Memory B cell (primary cell): Measurements from ENCODE around the gene AUH.

Experiments used
- ATAC-seq: fragments of 150-1000 bp; cut with Tn5 transposase; 2 replicates; pipeline ENCODE4 v1.10.0; 2021; ENCODE audit warnings: low read depth, mild to moderate bottlenecking, moderate library complexity
- DNase-seq, 2 donors: peaks; one replicate each; pipeline ENCODE4 v3.0.0; 2022; ENCODE audit warnings: low spot score in 2 of 2
- H3K27ac Mint-ChIP-seq: one replicate; pipeline ENCODE4 v1.8.0; 2022; ENCODE audit warnings: mild to moderate bottlenecking, moderate library complexity, mixed read lengths
- H3K27me3 Mint-ChIP-seq: one replicate; pipeline ENCODE4 v1.8.0; 2022; ENCODE audit warnings: mixed read lengths
- H3K36me3 Mint-ChIP-seq: one replicate; pipeline ENCODE4 v1.8.0; 2022; ENCODE audit warnings: mild to moderate bottlenecking, mixed read lengths
- H3K4me1 Mint-ChIP-seq: one replicate; pipeline ENCODE4 v1.8.0; 2022; ENCODE audit warnings: mixed read lengths
- H3K4me3 Mint-ChIP-seq: one replicate; pipeline ENCODE4 v1.8.0; 2022; ENCODE audit warnings: mild to moderate bottlenecking, moderate library complexity, mixed read lengths
- H3K9me3 Mint-ChIP-seq: one replicate; pipeline ENCODE4 v1.8.0; 2022; ENCODE audit warnings: mixed read lengths

AUH gene, protein sequence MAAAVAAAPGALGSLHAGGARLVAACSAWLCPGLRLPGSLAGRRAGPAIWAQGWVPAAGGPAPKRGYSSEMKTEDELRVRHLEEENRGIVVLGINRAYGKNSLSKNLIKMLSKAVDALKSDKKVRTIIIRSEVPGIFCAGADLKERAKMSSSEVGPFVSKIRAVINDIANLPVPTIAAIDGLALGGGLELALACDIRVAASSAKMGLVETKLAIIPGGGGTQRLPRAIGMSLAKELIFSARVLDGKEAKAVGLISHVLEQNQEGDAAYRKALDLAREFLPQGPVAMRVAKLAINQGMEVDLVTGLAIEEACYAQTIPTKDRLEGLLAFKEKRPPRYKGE

DNA sequence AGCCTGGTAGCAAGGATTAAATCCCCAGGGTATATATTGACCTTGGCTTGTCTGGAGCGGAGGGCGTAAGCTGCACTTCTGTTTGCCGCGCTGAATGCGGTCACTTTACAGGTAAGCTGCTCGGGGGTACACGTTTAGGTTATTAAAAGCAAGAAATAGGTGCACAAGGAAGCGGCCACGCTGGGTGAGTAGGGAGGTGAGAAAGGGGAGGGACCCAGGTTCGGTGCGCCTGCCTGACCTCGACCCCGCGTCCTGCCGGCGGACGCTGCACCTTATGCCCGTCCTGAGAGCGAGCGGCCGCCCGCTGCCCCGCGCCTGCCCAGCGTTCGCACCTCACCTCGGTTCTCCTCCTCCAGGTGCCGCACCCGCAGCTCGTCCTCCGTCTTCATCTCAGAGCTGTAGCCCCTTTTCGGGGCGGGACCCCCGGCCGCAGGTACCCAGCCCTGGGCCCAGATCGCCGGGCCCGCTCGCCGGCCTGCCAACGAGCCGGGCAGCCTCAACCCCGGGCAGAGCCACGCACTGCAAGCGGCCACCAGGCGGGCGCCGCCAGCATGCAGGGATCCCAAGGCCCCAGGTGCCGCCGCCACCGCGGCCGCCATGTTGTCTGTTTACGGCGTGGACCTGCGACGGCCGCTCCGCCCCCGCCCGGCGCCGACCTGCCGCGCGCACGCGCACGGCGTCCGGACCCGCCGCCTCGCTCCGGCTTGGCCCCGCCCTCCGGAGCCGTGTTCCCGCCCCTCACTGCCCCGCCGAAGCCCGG lies at the start of gene AUH:
AUH (minus strand) TSS at position 628 of the 760 bp plus-strand sequence; CDS start at position 599, 29 bp downstream.
- Mint-ChIP-seq H3K4me1 (peaks cover 32% of the 10 kb centered on the region), H3K9me3 (no peaks in the 10 kb centered on the region), H3K27me3 (no peaks in the 10 kb centered on the region), H3K36me3 (peaks cover 15% of the 10 kb centered on the region), H3K4me3 (peak within 1 kb of the TSS; percentile 97), H3K27ac (peak within 1 kb of the TSS; percentile 93)
- peak; percentile 87 to 88 for DNase-seq
- ATAC-seq, result peak; percentile 94

DNA sequence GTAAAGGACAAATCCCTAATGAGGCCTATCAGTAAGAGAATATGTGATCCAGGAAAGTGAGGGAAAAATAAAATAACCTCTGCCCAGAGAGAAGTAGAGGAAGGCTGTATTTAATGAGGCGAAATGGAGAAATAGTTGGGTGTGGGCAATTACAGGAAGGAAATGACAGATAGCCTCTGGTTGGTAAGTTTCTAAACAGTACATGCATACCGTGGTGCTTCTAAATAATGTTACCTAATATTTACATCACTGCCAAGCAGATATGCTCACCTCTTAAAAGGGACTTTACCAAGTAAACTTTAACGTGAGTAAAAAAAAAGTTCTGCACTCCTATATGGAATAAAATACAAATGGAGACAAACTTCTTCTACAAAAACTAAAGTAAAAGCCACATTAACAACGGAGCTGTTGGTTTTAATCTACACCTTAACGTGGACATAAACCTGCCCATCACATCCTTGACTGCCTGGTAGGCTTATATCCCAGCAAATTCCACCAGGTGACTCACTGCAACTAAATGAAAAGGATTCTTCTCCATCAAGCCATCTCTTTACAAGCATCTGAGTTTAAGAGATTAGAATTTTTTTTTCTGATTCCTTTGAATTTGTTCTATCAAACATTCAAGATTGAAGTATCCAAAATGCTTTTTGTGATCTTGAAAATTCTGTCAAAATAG lies 49.5 kb upstream of the AUH start:
- H3K9me3 Mint-ChIP-seq, result no peaks in the 10 kb centered on the region
- no peaks in the 10 kb centered on the region for H3K27me3 Mint-ChIP-seq
- ATAC-seq (peak; percentile 56), DNase-seq (no peak)
- peaks cover 17% of the 10 kb centered on the region for H3K36me3 Mint-ChIP-seq
- peak overlapping the region; percentile 15 for H3K4me3 Mint-ChIP-seq
- H3K4me1 Mint-ChIP-seq, result peaks cover 14% of the 10 kb centered on the region
- H3K27ac Mint-ChIP-seq, result peak overlapping the region; percentile 31

DNA sequence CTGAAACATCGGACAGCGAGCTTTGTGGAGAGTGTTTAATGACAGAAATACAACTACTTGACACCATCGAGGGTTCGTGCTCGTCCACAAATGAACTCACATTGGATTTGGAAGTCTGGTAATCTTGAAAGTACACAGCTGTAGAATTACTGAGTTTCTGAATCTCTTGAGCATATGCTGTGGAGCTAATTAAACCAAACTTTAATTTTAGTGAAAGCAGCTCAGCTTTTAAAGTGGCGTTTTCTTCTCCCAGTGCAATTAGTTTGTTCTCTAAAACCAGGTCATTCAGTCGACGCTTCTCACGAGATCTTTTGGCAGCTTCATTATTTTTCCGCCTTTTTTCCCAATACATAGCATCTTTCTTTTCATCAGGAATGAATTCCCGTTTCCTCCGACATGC lies 48.4 kb upstream of the AUH start:
- peaks cover 17% of the 10 kb centered on the region for H3K36me3 Mint-ChIP-seq

DNA sequence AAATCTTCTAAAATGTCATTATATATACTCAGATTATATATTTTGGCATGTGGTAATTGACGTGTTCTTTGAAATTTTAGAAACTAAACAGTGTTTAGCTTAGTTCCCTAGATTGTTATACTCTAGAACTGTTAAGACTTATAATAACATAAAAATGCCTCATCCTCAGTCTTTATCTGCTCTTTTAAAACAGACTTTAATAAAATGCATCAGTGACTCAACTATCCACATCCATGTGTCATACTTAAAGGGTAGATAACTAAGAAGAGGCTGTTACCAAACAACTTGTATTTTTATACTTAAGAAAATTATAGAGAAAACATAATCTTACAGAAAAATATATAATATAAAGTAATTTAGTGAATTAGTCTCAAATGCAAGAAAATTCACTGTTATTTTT lies 46.8 kb upstream of the AUH start:
- peaks cover 13% of the 10 kb centered on the region for H3K4me1 Mint-ChIP-seq
- H3K27me3 Mint-ChIP-seq, result no peaks in the 10 kb centered on the region
- H3K9me3 Mint-ChIP-seq, result no peaks in the 10 kb centered on the region
- no peak overlapping the region for H3K4me3 Mint-ChIP-seq
- DNase-seq (no peak), ATAC-seq (no peak)
- peaks cover 17% of the 10 kb centered on the region for H3K36me3 Mint-ChIP-seq
- H3K27ac Mint-ChIP-seq, result no peak overlapping the region

More for the DNA sequence above, 48.4 kb upstream of the AUH start:
- ATAC-seq (no peak), DNase-seq (no peak)
- Mint-ChIP-seq H3K4me1 (peaks cover 14% of the 10 kb centered on the region), H3K9me3 (no peaks in the 10 kb centered on the region), H3K4me3 (no peak overlapping the region), H3K27ac (no peak overlapping the region), H3K27me3 (no peaks in the 10 kb centered on the region)

DNA sequence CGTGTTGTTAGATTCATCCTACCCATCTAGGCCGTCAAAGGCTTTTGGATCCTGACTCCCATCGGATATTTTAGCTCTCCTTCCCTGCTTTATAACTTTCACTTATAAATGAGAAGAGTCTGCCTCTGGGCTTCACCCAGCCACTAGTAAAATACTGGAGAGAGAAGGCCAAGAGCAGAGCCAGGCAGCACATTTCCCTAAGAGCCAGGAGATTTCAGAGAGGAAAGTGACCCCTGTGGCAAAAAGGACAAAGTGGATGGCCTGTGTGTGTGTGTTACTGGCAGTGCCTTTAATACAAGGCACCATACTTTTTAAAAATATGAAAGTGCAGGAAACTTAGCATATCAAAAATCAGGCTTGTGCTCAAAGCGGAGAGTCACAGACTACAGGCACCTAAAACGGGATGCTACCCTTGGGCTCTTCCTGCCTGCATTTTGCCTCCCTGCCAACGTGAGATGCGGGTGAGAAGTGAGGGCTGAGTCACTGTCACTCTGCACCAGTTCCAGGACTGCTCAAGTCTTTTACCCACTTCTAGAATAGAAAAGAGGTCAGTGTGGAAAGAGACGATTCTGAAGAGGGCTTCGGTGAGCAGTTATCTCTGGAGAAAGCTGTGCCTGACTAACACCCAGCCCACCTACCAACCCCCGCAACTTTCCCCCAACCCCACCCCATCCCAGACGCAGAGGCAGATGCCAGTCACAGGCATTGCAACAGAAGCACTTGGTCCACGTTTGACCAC lies 46.0 kb upstream of the AUH start:
- Mint-ChIP-seq H3K36me3 (peaks cover 17% of the 10 kb centered on the region), H3K27ac (no peak overlapping the region), H3K27me3 (no peaks in the 10 kb centered on the region), H3K4me1 (peaks cover 14% of the 10 kb centered on the region), H3K4me3 (no peak overlapping the region), H3K9me3 (no peaks in the 10 kb centered on the region)
- DNase-seq (no peak), ATAC-seq (no peak)

DNA sequence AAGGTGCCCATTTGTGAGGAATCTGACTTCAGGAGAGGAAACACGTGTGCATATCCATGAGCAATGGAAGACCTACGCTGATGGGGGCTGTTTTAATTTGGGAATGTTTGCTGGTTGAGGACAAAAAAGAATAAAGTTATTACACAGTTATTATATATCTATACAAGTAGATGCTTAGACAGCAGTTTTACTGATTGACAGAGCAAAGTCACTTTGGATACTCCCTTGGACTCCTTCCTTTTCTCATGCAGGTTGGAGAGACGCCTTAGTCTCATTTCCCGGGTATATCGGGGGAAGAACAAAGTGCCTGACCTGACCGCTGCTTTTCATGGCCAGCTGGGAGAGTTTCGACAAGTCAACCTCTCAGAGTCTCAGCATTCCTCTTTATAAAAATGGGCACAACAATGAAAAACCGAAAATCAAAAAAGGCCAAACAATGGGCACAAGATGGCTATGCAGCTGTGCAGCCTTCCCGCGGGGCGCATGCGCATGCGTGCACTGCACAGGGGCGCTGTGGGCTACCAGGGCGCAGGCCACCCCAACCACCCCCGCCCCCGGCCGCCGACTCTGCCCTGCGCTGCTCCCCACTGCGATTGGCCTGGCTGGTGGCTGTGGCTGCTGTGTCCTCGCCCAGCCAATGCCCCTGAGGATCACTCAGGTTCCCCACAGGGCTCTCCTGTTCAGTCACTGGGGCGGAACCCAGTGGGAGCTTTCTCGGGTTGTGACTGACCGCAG lies 43.8 kb upstream of the AUH start:
- ATAC-seq, result no peak

DNA sequence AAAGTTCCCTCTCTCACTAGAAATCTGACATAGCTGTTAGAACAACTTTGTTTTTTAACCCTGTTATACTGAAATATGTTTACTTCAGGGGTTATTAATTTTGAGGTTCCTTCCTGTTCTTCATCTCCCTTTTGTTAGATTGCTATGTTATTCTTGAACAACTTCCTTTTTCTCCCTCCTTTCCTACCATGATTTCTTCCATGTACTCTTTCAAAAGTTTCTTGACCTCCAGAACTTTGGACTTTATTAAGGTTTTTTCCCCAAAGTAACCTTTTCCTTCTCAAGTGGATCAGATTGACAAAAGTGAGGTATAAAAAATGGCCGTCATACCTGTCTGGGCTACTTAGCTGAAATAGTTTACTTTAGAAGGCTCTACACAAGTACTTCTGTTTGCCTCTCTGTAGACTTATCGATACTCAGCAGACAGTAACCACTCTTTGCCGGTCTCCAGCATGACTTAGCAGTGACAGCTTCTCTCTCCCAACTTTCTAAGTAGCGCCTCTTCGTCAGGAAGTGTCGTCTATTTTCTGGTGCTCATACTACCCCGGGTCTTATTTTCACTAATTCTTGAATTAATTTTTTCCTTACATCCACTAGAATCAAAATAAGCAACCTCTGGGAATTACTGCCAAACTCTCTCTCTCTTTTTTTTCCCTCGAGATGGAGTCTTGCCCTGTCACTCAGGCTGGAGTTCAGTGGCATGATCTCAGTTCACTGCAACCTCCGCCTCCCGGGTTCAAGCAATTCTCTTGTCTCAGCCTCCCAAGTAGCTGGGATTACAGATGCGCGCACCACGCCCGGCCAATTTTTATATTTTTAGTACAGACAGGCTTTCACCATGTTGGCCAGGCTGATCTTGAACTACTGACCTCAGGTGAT lies 42.2 kb upstream of the AUH start:
- ATAC-seq (no peak), DNase-seq (no peak)
- no peaks in the 10 kb centered on the region for H3K9me3 Mint-ChIP-seq
- no peak overlapping the region for H3K4me3 Mint-ChIP-seq
- peaks cover 3% of the 10 kb centered on the region for H3K27me3 Mint-ChIP-seq
- H3K4me1 Mint-ChIP-seq, result peaks cover 8% of the 10 kb centered on the region
- peaks cover 2% of the 10 kb centered on the region for H3K36me3 Mint-ChIP-seq
- no peak overlapping the region for H3K27ac Mint-ChIP-seq

More for the DNA sequence above, 43.8 kb upstream of the AUH start:
- Mint-ChIP-seq H3K27me3 (peaks cover 3% of the 10 kb centered on the region), H3K4me3 (no peak overlapping the region), H3K9me3 (no peaks in the 10 kb centered on the region), H3K27ac (no peak overlapping the region), H3K36me3 (peaks cover 15% of the 10 kb centered on the region), H3K4me1 (peaks cover 8% of the 10 kb centered on the region)
- no peak for DNase-seq

DNA sequence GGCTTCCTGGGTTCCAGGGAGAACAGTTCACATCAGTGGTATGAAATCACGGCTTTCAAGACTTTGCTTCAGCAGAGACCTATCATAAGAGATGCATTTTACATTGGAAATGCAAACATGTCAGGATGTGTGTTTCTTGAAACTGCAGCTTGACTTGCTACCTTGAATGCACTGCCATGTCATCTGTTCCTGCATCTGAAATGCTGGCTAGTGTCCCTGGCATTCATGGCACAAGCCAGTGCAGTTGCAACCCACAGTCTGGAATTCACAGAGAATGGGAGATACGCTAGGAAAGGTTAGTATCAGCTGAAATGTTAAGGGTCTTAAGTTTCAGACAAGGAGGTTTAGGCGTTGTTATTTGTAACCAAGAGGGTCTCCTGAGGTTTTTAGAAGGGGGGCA lies 37.2 kb upstream of the AUH start:
- Mint-ChIP-seq H3K9me3 (no peaks in the 10 kb centered on the region), H3K4me1 (peaks cover 12% of the 10 kb centered on the region), H3K36me3 (no peaks in the 10 kb centered on the region), H3K27me3 (peaks cover 4% of the 10 kb centered on the region), H3K27ac (no peak overlapping the region), H3K4me3 (no peak overlapping the region)
- ATAC-seq, result no peak
- no peak for DNase-seq

DNA sequence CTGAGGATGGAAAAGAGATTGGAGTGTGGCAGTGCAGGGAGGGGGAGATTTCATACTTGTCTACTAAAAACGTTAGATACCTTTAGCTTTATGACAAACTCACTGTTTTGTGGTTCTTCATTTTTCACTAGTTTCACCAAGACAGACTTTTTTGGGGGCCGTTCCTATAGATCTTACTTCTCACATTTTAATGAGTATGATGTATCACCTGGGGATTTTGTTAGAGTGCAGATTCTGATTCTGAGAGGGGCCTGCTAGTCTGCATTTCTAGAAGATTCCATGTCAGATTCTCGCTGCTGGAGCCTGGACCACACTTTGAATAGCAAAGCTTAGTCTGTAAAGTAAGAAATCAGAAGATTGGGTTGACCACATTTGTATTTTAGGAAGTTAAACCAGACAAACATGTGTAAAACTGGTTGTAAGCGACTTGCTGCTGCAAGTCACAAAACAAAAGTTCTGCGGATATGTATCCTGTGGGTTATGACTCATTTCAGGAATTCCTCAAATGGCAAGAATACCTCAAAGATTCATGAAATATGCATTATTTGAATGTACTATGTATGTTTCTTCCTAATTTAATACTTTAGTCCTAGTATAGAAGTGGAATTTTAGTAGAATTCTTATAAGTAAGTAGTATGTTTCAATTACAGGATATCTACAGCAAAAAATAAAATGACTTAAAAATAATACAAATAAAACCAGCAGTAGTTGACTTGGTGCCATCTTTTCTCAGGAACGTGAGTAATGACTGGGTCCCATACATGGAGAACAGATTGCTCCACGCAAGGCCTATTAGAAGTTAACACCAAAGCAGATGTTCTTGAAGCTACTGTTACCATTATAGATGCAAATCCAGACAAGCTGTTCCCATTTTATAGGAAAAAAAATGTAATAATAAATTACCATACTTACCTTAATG lies 34.1 kb upstream of the AUH start:
- H3K4me3 Mint-ChIP-seq, result no peak overlapping the region
- ATAC-seq (no peak), DNase-seq (no peak)
- peaks cover 1% of the 10 kb centered on the region for H3K27me3 Mint-ChIP-seq
- no peaks in the 10 kb centered on the region for H3K9me3 Mint-ChIP-seq
- peaks cover 1% of the 10 kb centered on the region for H3K36me3 Mint-ChIP-seq
- peaks cover 6% of the 10 kb centered on the region for H3K4me1 Mint-ChIP-seq
- no peak overlapping the region for H3K27ac Mint-ChIP-seq

DNA sequence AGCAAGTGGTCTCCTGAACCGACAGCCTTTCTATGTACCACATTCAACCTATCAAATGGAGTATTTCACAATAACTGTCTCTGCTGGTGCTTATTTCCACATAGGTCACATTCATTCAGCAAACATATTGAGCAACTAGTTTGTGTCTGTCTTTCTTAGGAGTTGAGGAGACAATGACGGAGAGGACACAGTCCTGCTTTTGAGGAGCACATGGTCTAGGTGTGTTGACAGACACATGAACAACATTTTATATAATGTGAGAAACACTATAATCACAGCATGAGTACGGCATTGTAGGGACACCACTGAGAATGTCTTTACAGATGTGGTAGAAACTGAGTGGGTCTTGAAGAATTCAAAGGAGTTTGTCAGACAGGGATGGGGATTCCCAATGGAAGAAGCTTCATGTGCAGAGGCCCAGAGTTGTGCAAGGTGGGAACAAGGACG lies 33.4 kb upstream of the AUH start:
- Mint-ChIP-seq H3K9me3 (no peaks in the 10 kb centered on the region), H3K27ac (no peak overlapping the region), H3K4me3 (no peak overlapping the region), H3K4me1 (peaks cover 6% of the 10 kb centered on the region), H3K27me3 (peaks cover 1% of the 10 kb centered on the region), H3K36me3 (peaks cover 1% of the 10 kb centered on the region)
- DNase-seq (no peak), ATAC-seq (no peak)

DNA sequence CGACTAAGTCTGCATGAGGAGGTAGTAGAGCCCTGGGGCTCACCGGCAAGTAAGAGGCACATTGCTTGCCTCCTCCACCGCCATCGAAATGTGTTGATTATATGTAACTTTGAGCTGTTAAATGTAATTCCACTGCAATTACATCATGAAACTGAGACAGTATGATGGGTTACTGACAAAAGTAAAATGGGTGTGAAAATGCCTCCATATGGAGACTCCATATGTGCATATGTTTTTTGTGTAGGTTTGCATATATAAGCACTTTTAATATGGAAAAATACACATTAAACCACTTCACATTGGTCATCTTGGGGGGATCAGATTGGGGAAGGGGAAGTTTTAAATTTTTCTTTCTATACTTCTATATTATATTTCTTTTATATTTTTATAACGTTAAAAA lies 32.1 kb upstream of the AUH start:
- no peak overlapping the region for H3K27ac Mint-ChIP-seq
- peaks cover 1% of the 10 kb centered on the region for H3K27me3 Mint-ChIP-seq
- no peak overlapping the region for H3K4me3 Mint-ChIP-seq
- no peaks in the 10 kb centered on the region for H3K9me3 Mint-ChIP-seq
- H3K36me3 Mint-ChIP-seq, result peaks cover 1% of the 10 kb centered on the region
- DNase-seq (no peak), ATAC-seq (no peak)
- H3K4me1 Mint-ChIP-seq, result peaks cover 6% of the 10 kb centered on the region

DNA sequence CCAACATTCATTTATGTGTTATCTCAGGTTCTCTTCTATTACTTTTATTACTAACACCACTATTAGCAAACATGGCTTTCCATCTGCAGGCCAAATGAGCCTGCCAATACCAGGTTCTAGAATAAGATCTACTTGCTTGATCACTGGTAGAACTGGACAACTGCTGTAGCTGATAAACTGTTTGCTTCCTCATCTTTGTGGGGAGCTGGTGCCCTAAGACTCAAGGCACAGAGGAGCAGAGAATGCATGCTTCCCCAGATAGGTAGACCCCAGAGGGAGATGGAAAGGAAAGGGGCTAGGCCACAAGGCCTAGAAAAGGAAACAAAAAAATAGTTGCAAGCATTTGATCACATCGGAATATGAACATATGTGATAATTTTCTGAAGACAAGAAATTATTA lies 30.7 kb upstream of the AUH start:
- peaks cover 1% of the 10 kb centered on the region for H3K36me3 Mint-ChIP-seq
- no peak overlapping the region for H3K27ac Mint-ChIP-seq

More for the DNA sequence above, 30.7 kb upstream of the AUH start:
- H3K9me3 Mint-ChIP-seq, result no peaks in the 10 kb centered on the region
- DNase-seq, result no peak
- H3K27me3 Mint-ChIP-seq, result no peaks in the 10 kb centered on the region
- peaks cover 6% of the 10 kb centered on the region for H3K4me1 Mint-ChIP-seq
- ATAC-seq, result no peak
- no peak overlapping the region for H3K4me3 Mint-ChIP-seq
